HepG2 (cell line): ENCODE results near the gene NSD1. TPM values are rescaled to one million over a fixed set of nuclear protein-coding genes. Genes with fewer than 3 reads are reported as not detected.

ENCODE experiments used
- ATRX ChIP-seq: sonication (generic); formaldehyde crosslinking; IDR thresholded peaks from 2 replicates; pipeline ENCODE4 v1.4.0; 2020; ENCODE audit warnings: missing genetic modification reagents, borderline replicate concordance
- CAMTA2 ChIP-seq: sonication (generic); formaldehyde crosslinking; IDR thresholded peaks from 2 replicates; pipeline ENCODE4 v1.4.0; 2020; ENCODE audit warnings: mild to moderate bottlenecking, missing genetic modification reagents, borderline replicate concordance
- CBX2 ChIP-seq, 2 experiments: fragments of 200-600 bp in 1 of 2; sonication (generic); formaldehyde crosslinking in 1 of 2; IDR thresholded peaks; 2 replicates each; pipeline versions ENCODE4 v1.7.0 to v1.8.1; 2018 to 2022; ENCODE audit warnings: low read depth in 2 of 2, low read length in 1 of 2, mild to moderate bottlenecking in 1 of 2, missing genetic modification reagents in 1 of 2
- CENPX ChIP-seq: sonication (generic); formaldehyde crosslinking; IDR thresholded peaks from 2 replicates; pipeline ENCODE4 v1.9.0; 2021; ENCODE audit warnings: mild to moderate bottlenecking, missing genetic modification reagents, moderate library complexity
- CTCF ChIP-seq: sonication (generic); formaldehyde crosslinking; IDR thresholded peaks from 2 replicates; pipeline ENCODE4 v1.5.0; 2020; ENCODE audit warnings: mild to moderate bottlenecking, missing genetic modification reagents, moderate library complexity
- ELK4 ChIP-seq: sonication (generic); formaldehyde crosslinking; IDR thresholded peaks from 2 replicates; pipeline ENCODE4 v1.9.0; 2021; ENCODE audit warnings: missing genetic modification reagents, borderline replicate concordance
- FOXJ3 ChIP-seq: sonication (generic); formaldehyde crosslinking; IDR thresholded peaks from 2 replicates; pipeline ENCODE4 v1.4.0; 2020; ENCODE audit warnings: missing genetic modification reagents, mild to moderate bottlenecking, borderline replicate concordance
- GABPA ChIP-seq, 2 experiments: IDR thresholded peaks; 2 replicates each; pipeline ENCODE4 v1.6.1; 2011 to 2016; ENCODE audit warnings: low read depth in 2 of 2, low read length in 1 of 2, missing biosample characterization in 1 of 2, missing genetic modification characterization in 1 of 2
- HNF4A ChIP-seq: sonication (generic); formaldehyde crosslinking; IDR thresholded peaks from 2 replicates; pipeline ENCODE4 v1.4.0; 2020; ENCODE audit warnings: missing genetic modification reagents
- SRSF9 ChIP-seq: fragments of 200-400 bp; formaldehyde crosslinking; IDR thresholded peaks from 2 replicates; pipeline ENCODE4 v1.6.1; 2018; ENCODE audit warnings: borderline replicate concordance, mild to moderate bottlenecking, low read depth, low read length; ENCODE audit not compliant: insufficient read depth, poor library complexity, severe bottlenecking
- TEAD3 ChIP-seq: optimal IDR thresholded peaks from 2 replicates; pipeline ENCODE3; 2016; ENCODE audit warnings: borderline replicate concordance
- ZBTB44 ChIP-seq: sonication (generic); formaldehyde crosslinking; IDR thresholded peaks from 2 replicates; pipeline ENCODE4 v1.4.0; 2020; ENCODE audit warnings: missing genetic modification reagents
- ZNF281 ChIP-seq: sonication (generic); formaldehyde crosslinking; IDR thresholded peaks from 2 replicates; pipeline ENCODE4 v1.4.0; 2020; ENCODE audit warnings: missing genetic modification reagents, borderline replicate concordance
- ZNF512B ChIP-seq: sonication (generic); formaldehyde crosslinking; IDR thresholded peaks from 2 replicates; pipeline ENCODE4 v1.5.1; 2020; ENCODE audit warnings: missing genetic modification reagents, mild to moderate bottlenecking, borderline replicate concordance
- ZNF737 ChIP-seq: sonication (generic); formaldehyde crosslinking; IDR thresholded peaks from 2 replicates; pipeline ENCODE4 v1.5.0; 2020; ENCODE audit warnings: missing genetic modification reagents, mild to moderate bottlenecking, borderline replicate concordance
- ZNF782 ChIP-seq: sonication (generic); formaldehyde crosslinking; IDR thresholded peaks from 2 replicates; pipeline ENCODE4 v1.4.0; 2020; ENCODE audit warnings: missing genetic modification reagents, mild to moderate bottlenecking, borderline replicate concordance
- ZNF850 ChIP-seq: sonication (generic); formaldehyde crosslinking; conservative IDR thresholded peaks from 2 replicates; pipeline ENCODE4 v1.9.0; 2021; ENCODE audit warnings: mild to moderate bottlenecking, missing genetic modification reagents
- polyA plus RNA-seq, 8 experiments: library from polyadenylated mRNA; depleted of rRNA in 3 of 8; stranded (reverse) in 7 of 8; unstranded in 1 of 8; fragments of >200 nt; fragmentation: Illumina TruSeq in 4 of 8; extraction: Trizol in 4 of 8; gene quantifications; 2 replicates each; pipeline versions ENCODE4 v1.2.1 to v1.2.3, GENCODE V29; 2011 to 2016; ENCODE audit warnings: low read depth in 4 of 8, missing spikeins in 1 of 8, mixed read lengths in 1 of 8; ENCODE audit not compliant: insufficient read depth in 1 of 8
- total RNA-seq, 5 experiments: library from RNA; depleted of rRNA; stranded (reverse); fragments of >200 nt; fragmentation: Illumina TruSeq; extraction: Trizol; gene quantifications; 2 replicates each; pipeline ENCODE4 v1.2.3, GENCODE V29; 2016; ENCODE audit warnings: low read depth in 1 of 5

Gene NSD1
- total and polyA plus RNA-seq, 2 of the 13 experiments (the other 11 are each of a cell fraction or from before 2014, with no cell fraction given): 0.01 to 0.09 TPM

GRCh38 chr5:177098120-177098469 is 35.5 kb upstream of the NSD1 start (continued):
- TF ChIP-seq ELK4: no peak
- no peak for TF ChIP-seq ZNF737 (CRISPR knock-in tag)
- TF ChIP-seq ZNF281 (CRISPR knock-in tag): 0 out of 2 replicates have a peak, but pooled peaks have one; percentile 33
- TF ChIP-seq ZNF782: no peak
- no peak for TF ChIP-seq CENPX
- TF ChIP-seq CBX2 (IDR thresholded peaks at IDR 0.05; ENCODE audit: low read depth, low read length): no peak
- TF ChIP-seq CBX2 (CRISPR knock-in tag; IDR thresholded peaks at IDR 0.05; ENCODE audit: low read depth): no peak
- TF ChIP-seq ZBTB44 (CRISPR knock-in tag): no peak
- no peak for TF ChIP-seq ATRX (CRISPR knock-in tag)
- TF ChIP-seq ZNF512B: no peak
- TF ChIP-seq GABPA (IDR thresholded peaks at IDR 0.05; ENCODE audit: low read depth, low read length): no peak
- TF ChIP-seq GABPA (CRISPR knock-in tag; IDR thresholded peaks at IDR 0.05; ENCODE audit: low read depth): no peak
- TF ChIP-seq FOXJ3 (CRISPR knock-in tag): no peak
- TF ChIP-seq CAMTA2 (CRISPR knock-in tag): no peak
- no peak for TF ChIP-seq SRSF9
- no peak for TF ChIP-seq HNF4A (CRISPR knock-in tag)
- peak; percentile 35 for TF ChIP-seq CTCF (CRISPR knock-in tag)
- no peak for TF ChIP-seq TEAD3
- TF ChIP-seq ZNF850 (CRISPR knock-in tag): no peak
